GM10266 (cell line): Measurements from ENCODE around the gene UGT1A8.

Experiments
- DNase-seq: peaks from one replicate; pipeline ENCODE4 v3.0.0; 2012; ENCODE audit errors: extremely low spot score
- CTCF ChIP-seq: IDR thresholded peaks from 2 replicates; pipeline ENCODE4 v1.5.1; 2012; ENCODE audit warnings: mild to moderate bottlenecking, low read depth; ENCODE audit not compliant: control insufficient read depth, insufficient read depth; ENCODE audit errors: missing control alignments

UGT1A8 gene

GRCh38 chr2:233764264-233764663, 146.8 kb downstream of the UGT1A8 start:
- DNase-seq = no peak
- TF ChIP-seq CTCF = no peak

DNA sequence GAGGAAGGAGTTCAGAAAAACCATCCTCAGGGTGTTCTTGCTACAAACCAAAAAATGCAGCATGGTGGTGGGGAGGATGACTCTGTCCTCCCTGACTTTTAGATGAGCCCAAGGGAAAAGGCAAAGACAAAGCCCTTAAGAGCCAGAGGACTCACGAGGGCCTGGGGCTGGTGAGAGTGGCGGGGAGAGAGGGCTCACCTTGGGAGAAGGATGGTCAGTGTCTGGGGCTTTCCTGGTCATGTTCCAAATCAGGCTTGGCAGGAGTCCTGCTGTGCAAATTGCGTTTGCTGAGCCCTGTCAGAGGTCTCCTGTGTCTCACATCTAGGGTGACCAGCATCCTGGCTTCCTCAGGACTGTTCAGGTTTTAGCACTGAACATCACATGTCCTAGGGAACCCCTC, 147.3 kb downstream of the UGT1A8 start:
- no peak for TF ChIP-seq CTCF
- DNase-seq = no peak

GRCh38 chr2:233766416-233766815, 149.0 kb downstream of the UGT1A8 start:
- DNase-seq = no peak
- no peak for TF ChIP-seq CTCF

- no peak for TF ChIP-seq CTCF
- DNase-seq = no peak
These were observed 150.6 kb downstream of the UGT1A8 start for GRCh38 chr2:233768076-233768475.

- DNase-seq = no peak
- TF ChIP-seq CTCF = no peak
These were observed 151.8 kb downstream of the UGT1A8 start for GRCh38 chr2:233769260-233769659.

- no peak for DNase-seq
These were observed 154.7 kb downstream of the UGT1A8 start for GRCh38 chr2:233772153-233772552.

DNA sequence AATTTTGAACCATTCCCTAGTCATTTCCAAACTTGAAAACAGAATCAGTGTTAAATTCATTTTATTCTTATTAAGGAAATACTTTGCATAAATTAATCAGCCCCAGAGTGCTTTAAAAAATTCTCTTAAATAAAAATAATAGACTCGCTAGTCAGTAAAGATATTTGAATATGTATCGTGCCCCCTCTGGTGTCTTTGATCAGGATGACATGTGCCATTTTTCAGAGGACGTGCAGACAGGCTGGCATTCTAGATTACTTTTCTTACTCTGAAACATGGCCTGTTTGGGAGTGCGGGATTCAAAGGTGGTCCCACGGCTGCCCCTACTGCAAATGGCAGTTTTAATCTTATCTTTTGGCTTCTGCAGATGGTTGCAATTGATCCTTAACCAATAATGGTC, 155.2 kb downstream of the UGT1A8 start:
- TF ChIP-seq CTCF = no peak
- DNase-seq = no peak

More at GRCh38 chr2:233772153-233772552, 154.7 kb downstream of the UGT1A8 start:
- TF ChIP-seq CTCF = no peak
